Measurements from ENCODE around the gene RNASEH2A.
A peak's percentile ranks its signal among the peaks of the same experiment; 100 is the strongest.

DNA sequence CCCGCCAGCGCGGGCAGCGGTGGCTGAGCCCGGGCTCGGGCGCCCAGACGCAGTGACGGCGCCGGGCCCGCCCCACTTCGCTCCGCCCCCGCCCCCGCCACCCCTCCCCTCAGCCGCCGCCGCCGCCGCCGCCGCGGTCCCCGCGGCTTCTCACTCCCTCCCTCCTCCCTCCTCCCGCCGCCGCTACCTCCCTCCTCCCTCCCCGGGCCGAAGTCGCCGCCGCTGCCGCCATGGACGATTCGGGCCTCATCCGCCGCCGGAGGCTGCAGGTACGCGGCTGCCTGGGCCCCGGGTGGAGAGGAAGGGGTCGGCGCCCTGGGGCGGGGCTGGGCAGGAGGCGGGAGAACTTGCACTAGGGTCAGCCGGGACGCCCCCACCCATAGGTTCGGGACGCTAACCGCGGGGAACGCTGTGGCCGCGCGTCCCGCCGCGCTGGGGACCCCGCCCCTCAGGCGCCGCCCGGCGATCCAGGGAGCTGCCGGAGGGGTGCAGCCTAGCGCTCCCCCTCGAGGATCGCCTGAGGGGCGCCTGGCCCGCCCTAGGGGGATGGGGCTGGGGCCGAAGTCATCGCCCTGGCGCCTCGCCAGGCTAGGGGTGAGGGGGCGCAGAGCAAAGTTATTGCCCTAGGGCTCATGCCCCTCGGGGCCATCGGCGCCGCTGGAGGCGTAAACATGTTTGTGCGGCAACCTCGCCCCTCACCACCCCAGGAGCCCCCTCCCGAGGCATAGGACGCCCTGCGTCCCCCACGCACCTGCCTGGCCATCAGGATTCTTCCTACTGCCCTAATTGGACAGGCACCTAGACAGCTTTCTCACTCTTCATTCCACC, 27.6 kb downstream of the RNASEH2A start:
- TF ChIP-seq CTCF (IDR thresholded peaks at IDR 0.05; ENCODE audit: poor library complexity, severe bottlenecking), result peak; percentile 35
- peak; percentile 35 for TF ChIP-seq POLR2AphosphoS5 (IDR thresholded peaks at IDR 0.05)
- no peak for TF ChIP-seq MXI1 (conservative IDR thresholded peaks at IDR 0.05; ENCODE audit: poor library complexity, severe bottlenecking)
- no peak for TF ChIP-seq EP300 (conservative IDR thresholded peaks at IDR 0.05; ENCODE audit: poor library complexity, severe bottlenecking)
- TF ChIP-seq SMC3 (conservative IDR thresholded peaks at IDR 0.05; ENCODE audit: poor library complexity), result no peak
- no peak for TF ChIP-seq REST (IDR thresholded peaks at IDR 0.05; ENCODE audit: borderline replicate concordance)
- TF ChIP-seq EZH2 (IDR thresholded peaks at IDR 0.05; ENCODE audit: borderline replicate concordance, insufficient read depth, low read length, poor library complexity, severe bottlenecking), result no peak

Measured in neural cell (in vitro differentiated cells).